Measurements from ENCODE around the gene MLF1. TPM values are rescaled to one million over a fixed set of nuclear protein-coding genes. Genes with fewer than 3 reads are reported as not detected.

The MLF1 gene
- total RNA-seq, 4 donors from 2014 or later: 9.3 to 19.4 (median 13.5) TPM

DNA sequence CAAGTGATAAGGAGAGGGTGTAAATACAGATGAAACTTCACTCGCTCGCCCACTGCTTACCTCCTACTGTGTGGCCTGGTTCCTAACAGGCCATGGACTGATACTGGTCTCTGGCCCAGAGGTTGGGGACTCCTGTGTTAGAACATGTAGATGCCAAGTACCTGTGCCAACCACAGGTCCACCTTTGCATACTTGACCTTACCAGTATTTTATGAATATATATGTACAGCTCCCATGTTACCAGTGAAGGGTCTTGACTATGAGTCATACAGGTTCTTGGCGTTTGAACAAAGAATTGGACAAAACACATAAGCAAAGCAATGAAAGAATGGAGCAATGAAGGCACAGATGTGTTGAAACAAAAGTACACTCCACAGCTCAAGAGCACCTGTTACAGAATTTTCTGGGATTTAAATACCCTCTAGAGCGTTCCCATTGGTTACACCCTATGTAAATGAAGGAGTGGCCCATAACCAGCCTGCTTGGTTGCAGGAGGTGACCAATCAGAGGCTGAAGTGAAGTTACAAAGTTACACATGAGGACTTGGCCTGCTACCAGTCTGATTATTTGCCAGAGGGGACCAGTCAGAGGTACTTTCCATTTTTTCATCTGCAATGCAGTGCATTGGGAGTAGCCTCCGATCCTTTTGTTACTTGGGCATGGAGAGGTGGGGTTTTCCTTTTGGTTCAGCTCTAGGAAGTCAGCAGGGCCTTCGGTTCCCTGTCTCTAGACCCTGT is 71.6 kb downstream of the MLF1 start:
- 83 to 84% methylated on average over 6 of the region's 6 CpGs for WGBS, 2 donors
- Histone ChIP-seq H3K4me1 (peaks cover 0 to 30% (median 8%) of the 10 kb centered on the region in 4 donors), H3K9me3 (no peaks in the 10 kb centered on the region), H3K27ac (no peak overlapping the region), H3K36me3 (peaks cover 0 to 9% (median 0%) of the 10 kb centered on the region in 3 donors), H3K27me3 (no peaks in the 10 kb centered on the region), H3K4me3 (no peak overlapping the region)
- no peak for DNase-seq (ENCODE audit: low spot score in 2 of 2)
- no peak for TF ChIP-seq POLR2A (IDR thresholded peaks at IDR 0.05)
- TF ChIP-seq, protein P1, sequence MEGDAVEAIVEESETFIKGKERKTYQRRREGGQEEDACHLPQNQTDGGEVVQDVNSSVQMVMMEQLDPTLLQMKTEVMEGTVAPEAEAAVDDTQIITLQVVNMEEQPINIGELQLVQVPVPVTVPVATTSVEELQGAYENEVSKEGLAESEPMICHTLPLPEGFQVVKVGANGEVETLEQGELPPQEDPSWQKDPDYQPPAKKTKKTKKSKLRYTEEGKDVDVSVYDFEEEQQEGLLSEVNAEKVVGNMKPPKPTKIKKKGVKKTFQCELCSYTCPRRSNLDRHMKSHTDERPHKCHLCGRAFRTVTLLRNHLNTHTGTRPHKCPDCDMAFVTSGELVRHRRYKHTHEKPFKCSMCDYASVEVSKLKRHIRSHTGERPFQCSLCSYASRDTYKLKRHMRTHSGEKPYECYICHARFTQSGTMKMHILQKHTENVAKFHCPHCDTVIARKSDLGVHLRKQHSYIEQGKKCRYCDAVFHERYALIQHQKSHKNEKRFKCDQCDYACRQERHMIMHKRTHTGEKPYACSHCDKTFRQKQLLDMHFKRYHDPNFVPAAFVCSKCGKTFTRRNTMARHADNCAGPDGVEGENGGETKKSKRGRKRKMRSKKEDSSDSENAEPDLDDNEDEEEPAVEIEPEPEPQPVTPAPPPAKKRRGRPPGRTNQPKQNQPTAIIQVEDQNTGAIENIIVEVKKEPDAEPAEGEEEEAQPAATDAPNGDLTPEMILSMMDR (IDR thresholded peaks at IDR 0.05): no peak
- no peak for TF ChIP-seq EP300 (IDR thresholded peaks at IDR 0.05)

DNA sequence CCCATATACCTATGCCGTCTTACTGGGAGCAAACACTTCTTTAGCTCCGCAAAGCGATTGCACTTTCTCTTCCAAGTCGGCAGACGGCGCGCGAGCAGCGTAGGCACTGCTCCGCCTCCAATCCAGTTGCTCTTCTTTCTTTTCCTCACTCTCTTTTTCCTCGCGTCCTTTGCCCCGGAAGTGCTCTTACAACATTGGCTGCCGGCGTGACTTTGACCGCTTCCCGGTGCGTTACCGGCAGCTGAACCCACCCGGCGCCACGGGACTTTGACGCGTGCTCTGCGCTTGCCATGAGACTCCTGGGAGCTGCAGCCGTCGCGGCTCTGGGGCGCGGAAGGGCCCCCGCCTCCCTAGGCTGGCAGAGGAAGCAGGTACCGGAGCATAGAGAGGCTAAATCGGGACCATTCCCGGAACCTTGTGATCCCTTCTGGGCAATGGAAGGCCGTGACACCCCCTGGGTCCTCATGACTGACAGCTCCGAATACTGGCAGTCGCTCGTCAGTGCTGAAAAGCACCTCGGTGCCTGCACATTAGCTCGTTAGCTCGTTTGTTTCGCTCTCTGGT is 73.4 kb downstream of the MLF1 start, which contains the start of gene GFM1:
TSS of gene GFM1 (plus strand) at position 183 of the 564 bp plus-strand sequence. CDS start at position 291, 108 bp downstream.
- WGBS, 2 donors: 1% methylated on average over 40 to 42 of the region's 42 CpGs
- TF ChIP-seq POLR2A (IDR thresholded peaks at IDR 0.05): peak in 1 of 2 donors; percentile 39
- TF ChIP-seq EP300 (IDR thresholded peaks at IDR 0.05): peak; percentile 87 to 92
- TF ChIP-seq, protein P1 (IDR thresholded peaks at IDR 0.05): peak; percentile 75 to 97 (median 89)

DNA sequence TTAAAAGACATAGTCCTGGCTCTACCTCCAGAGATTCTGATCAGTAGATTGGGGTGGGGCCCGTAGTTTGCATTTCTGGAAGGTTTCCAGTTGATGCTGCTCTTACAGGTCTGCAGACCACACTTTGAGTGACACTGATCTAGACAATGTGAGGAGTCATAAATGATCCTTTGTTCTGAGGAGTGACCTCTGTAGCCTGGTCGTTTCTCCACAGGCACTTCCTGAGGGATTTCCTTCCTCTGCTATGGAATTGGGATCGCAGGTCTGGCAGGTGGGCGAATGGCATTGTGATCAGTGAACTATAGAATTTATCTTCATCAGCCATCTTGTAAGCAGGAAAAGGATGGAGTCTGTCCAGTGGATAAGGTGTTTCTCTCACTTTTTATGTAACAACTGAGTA is 78.8 kb downstream of the MLF1 start:
- no peak for TF ChIP-seq EP300 (IDR thresholded peaks at IDR 0.05)
- TF ChIP-seq, protein P1 (IDR thresholded peaks at IDR 0.05): no peak
- Histone ChIP-seq H3K4me1 (peaks cover 0 to 32% (median 8%) of the 10 kb centered on the region in 4 donors), H3K27me3 (no peaks in the 10 kb centered on the region), H3K36me3 (peaks cover 0 to 70% (median 0%) of the 10 kb centered on the region in 3 donors), H3K27ac (no peak overlapping the region), H3K9me3 (no peaks in the 10 kb centered on the region), H3K4me3 (no peak overlapping the region)
- WGBS, 2 donors: 37 to 49% methylated on average over 4 of the region's 4 CpGs
- no peak for DNase-seq (ENCODE audit: low spot score in 2 of 2)

More for the DNA sequence above, 73.4 kb downstream of the MLF1 start, which contains the start of gene GFM1:
- Histone ChIP-seq H3K4me1 (peaks cover 0 to 36% (median 8%) of the 10 kb centered on the region in 4 donors), H3K9me3 (no peaks in the 10 kb centered on the region), H3K27me3 (no peaks in the 10 kb centered on the region), H3K27ac (peak within 1 kb of the TSS; percentile 21 to 91 (median 85)), H3K36me3 (peaks cover 0 to 22% (median 0%) of the 10 kb centered on the region in 3 donors), H3K4me3 (peak within 1 kb of the TSS; percentile 75 to 96 (median 86))
- DNase-seq (ENCODE audit: low spot score in 2 of 2): peak; percentile 84 to 94

DNA sequence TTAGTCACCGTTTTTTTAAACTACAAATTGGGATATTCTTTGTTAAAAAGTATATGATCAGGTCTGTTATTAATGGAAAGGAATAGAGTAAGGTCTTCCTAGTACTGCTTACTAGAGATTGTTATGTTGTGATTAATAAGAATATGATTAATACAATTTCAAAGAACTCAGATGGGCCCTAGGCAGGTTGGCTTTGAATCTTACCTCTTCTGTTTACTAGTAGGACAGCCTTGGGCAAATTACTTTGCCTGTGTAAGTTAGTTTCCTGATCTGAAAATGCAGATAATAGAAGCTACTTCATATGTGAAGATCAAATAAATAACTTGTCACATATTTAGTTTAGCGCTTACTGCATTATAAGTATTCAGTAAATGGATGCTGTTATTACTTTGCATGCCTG is 80.2 kb downstream of the MLF1 start:
- H3K4me1 ChIP-seq: peaks cover 0 to 19% (median 0%) of the 10 kb centered on the region in 4 donors
- no peak overlapping the region for H3K4me3 ChIP-seq
- peaks cover 0 to 84% (median 4%) of the 10 kb centered on the region in 3 donors for H3K36me3 ChIP-seq
- 97% methylated on average over 2 of the region's 2 CpGs for WGBS, 2 donors
- TF ChIP-seq, protein P1 (IDR thresholded peaks at IDR 0.05): no peak
- TF ChIP-seq POLR2A (IDR thresholded peaks at IDR 0.05): no peak
- H3K27ac ChIP-seq: no peak overlapping the region
- DNase-seq (ENCODE audit: low spot score in 2 of 2): no peak
- H3K27me3 ChIP-seq: no peaks in the 10 kb centered on the region
- no peaks in the 10 kb centered on the region for H3K9me3 ChIP-seq

DNA sequence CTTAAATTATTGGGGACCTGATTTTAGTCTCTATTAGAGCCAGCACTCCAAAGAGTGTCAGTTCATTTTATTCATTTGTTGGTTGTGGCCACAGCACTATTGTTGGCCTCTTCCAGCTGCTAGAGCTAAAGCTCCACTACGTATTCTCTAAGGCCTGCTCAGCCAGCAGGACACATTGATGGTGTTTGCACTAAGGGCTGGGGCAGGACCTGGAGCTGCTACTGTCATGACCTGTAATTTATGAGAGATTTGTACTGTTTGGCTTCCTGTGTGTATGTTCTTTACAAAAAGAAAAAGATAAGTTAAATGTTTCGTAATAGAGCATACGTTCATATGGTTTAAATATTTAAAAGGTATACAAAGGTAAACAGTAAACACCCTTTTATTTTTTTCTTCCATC is 81.5 kb downstream of the MLF1 start:
- WGBS, 2 donors: 89 to 91% methylated on average over 3 of the region's 3 CpGs
- H3K27ac ChIP-seq: no peak overlapping the region
- H3K36me3 ChIP-seq: peaks cover 0 to 83% (median 4%) of the 10 kb centered on the region in 3 donors
- no peak for DNase-seq (ENCODE audit: low spot score in 2 of 2)
- H3K27me3 ChIP-seq: no peaks in the 10 kb centered on the region
- peaks cover 0 to 8% (median 0%) of the 10 kb centered on the region in 4 donors for H3K4me1 ChIP-seq
- H3K4me3 ChIP-seq: no peak overlapping the region
- TF ChIP-seq POLR2A (IDR thresholded peaks at IDR 0.05) (no peak), EP300 (IDR thresholded peaks at IDR 0.05) (no peak)
- TF ChIP-seq, protein P1 (IDR thresholded peaks at IDR 0.05): no peak
- no peaks in the 10 kb centered on the region for H3K9me3 ChIP-seq

All from tibial nerve (tissue), 4 donors.